ENCODE measurements around the gene YEATS4. TPM values are rescaled to one million over a fixed set of nuclear protein-coding genes. Genes with fewer than 3 reads are reported as not detected.
A peak's percentile ranks its signal among the peaks of the same experiment; 100 is the strongest.

YEATS4 gene
- total and polyA plus RNA-seq, 11 donors, result 4.0 to 45.0 (median 9.9) TPM

DNA sequence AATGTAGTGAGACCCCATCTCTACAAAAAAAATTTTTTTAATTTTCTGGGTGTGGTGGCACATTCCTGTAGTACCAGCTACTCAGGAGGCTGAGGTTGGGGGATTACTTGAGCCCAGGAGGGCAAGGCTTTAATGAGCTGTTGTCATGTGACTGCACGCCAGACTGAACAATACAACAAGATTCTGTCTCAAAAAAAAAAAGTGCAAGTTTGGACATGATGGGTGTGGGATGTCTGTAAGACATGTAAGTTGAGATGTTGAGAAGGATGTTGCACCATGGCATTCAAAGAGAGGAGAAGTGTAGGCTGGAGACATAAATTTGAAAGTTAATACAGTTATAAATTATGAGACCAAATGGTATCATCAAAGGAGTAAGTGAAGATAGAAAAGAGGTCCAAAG lies 23.5 kb downstream of the YEATS4 start:
- WGBS, 4 donors, result 96 to 100% (median 97%) methylated on average over 1 of the region's 1 CpG

DNA sequence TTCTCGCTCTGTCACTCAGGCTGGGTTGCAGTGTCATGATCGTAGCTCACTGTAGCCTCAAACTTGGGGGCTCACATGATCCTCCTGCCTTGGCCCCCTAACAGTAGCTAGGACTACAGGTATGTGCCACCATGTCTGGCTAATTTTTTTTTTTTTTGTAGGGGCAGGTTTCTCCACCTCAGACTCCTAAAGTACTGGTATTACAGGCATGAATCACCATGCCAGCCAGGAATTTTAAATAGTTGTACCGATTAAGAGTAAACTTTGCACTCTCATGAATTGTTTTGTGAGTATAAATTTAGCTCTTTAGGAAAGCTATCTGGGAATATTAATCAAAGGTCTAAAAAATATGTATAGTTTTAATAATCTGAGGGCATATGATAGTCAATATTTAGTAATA lies 25.5 kb downstream of the YEATS4 start:
- no peak for ATAC-seq
- intact Hi-C loops (cut with DNase I), result loop anchor here in 5 of 10 donors (10.0 kb wide), 2 partner anchors 190 to 260 kb away; no protein-coding TSS in a partner anchor
- H3K27ac ChIP-seq, result no peak overlapping the region
- DNase-seq, result no peak
- no peaks in the 10 kb centered on the region for H3K9me3 ChIP-seq
- TF ChIP-seq POLR2A (IDR thresholded peaks at IDR 0.05), result no peak
- TF ChIP-seq, protein P1, sequence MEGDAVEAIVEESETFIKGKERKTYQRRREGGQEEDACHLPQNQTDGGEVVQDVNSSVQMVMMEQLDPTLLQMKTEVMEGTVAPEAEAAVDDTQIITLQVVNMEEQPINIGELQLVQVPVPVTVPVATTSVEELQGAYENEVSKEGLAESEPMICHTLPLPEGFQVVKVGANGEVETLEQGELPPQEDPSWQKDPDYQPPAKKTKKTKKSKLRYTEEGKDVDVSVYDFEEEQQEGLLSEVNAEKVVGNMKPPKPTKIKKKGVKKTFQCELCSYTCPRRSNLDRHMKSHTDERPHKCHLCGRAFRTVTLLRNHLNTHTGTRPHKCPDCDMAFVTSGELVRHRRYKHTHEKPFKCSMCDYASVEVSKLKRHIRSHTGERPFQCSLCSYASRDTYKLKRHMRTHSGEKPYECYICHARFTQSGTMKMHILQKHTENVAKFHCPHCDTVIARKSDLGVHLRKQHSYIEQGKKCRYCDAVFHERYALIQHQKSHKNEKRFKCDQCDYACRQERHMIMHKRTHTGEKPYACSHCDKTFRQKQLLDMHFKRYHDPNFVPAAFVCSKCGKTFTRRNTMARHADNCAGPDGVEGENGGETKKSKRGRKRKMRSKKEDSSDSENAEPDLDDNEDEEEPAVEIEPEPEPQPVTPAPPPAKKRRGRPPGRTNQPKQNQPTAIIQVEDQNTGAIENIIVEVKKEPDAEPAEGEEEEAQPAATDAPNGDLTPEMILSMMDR (IDR thresholded peaks at IDR 0.05), result no peak
- H3K27me3 ChIP-seq, result no peaks in the 10 kb centered on the region
- 76 to 83% (median 82%) methylated on average over 3 of the region's 3 CpGs for WGBS, 4 donors
- H3K36me3 ChIP-seq, result peaks cover 0 to 9% (median 0%) of the 10 kb centered on the region in 9 donors
- H3K4me3 ChIP-seq, result no peak overlapping the region
- no peaks in the 10 kb centered on the region for H3K4me1 ChIP-seq

More for the DNA sequence above, 23.5 kb downstream of the YEATS4 start:
- H3K27ac ChIP-seq, result no peak overlapping the region
- H3K36me3 ChIP-seq, result peaks cover 0 to 20% (median 12%) of the 10 kb centered on the region in 9 donors
- TF ChIP-seq, protein P1 (IDR thresholded peaks at IDR 0.05), result no peak
- no peak for TF ChIP-seq POLR2A (IDR thresholded peaks at IDR 0.05)
- DNase-seq (no peak), ATAC-seq (no peak)
- H3K4me3 ChIP-seq, result no peak overlapping the region
- no peaks in the 10 kb centered on the region for H3K4me1 ChIP-seq
- H3K9me3 ChIP-seq, result no peaks in the 10 kb centered on the region
- H3K27me3 ChIP-seq, result no peaks in the 10 kb centered on the region
- intact Hi-C loops (cut with DNase I), result loop anchor here in 5 of 10 donors (10.0 kb wide), 2 partner anchors 192 to 262 kb away; no protein-coding TSS in a partner anchor

DNA sequence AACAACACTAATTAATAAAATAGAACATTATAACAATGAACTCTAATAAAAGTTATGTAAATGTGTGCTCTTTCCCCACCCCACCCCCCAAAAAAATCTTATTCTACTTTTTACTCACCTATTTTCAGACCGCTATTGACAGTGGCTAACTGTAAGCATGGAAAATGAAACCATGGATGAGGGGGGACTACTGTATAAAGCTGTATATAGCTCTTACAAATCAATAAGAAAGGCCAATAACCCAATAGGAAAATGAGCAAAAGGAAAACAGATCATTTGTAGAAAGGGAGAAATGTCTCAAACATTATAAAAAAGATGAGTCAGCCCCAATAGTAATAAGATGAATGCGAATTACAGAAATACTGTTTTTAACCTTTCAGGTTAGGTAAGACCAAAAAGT lies 27.4 kb downstream of the YEATS4 start:
- 96 to 97% (median 96%) methylated on average over 2 of the region's 2 CpGs for WGBS, 4 donors
- no peak for TF ChIP-seq POLR2A (IDR thresholded peaks at IDR 0.05)
- TF ChIP-seq, protein P1 (IDR thresholded peaks at IDR 0.05), result no peak
- H3K27me3 ChIP-seq, result no peaks in the 10 kb centered on the region
- DNase-seq (no peak), ATAC-seq (no peak)
- no peaks in the 10 kb centered on the region for H3K9me3 ChIP-seq
- no peak overlapping the region for H3K4me3 ChIP-seq
- H3K4me1 ChIP-seq, result no peaks in the 10 kb centered on the region
- peaks cover 0 to 24% (median 15%) of the 10 kb centered on the region in 9 donors for H3K36me3 ChIP-seq
- no peak overlapping the region for H3K27ac ChIP-seq
- intact Hi-C loops (cut with DNase I), result loop anchor here in 5 of 10 donors (10.0 kb wide), 2 partner anchors 188 to 258 kb away; no protein-coding TSS in a partner anchor

DNA sequence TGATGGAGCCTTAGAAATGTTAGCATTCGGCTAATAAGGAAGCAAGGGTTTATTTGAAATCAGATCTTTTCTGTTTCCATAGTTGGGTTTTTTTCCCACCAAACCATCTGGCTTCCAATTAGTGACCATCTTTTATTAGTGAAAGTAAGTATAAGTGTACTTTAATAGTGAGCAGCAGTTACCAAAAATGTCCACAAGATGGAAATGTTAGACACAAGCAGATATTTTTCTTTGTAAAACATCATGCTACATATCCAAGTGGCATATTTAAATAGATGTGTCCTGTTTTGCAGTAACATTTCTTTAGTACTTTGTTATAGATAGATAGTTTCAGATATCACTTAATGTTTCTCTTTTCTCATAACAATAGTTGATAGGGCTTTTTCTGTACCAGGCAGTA lies 28.8 kb downstream of the YEATS4 start:
- intact Hi-C loops (cut with DNase I), result loop anchor here in 5 of 10 donors (10.0 kb wide), 2 partner anchors 186 to 256 kb away; no protein-coding TSS in a partner anchor
- ATAC-seq, result no peak
- 85 to 91% (median 88%) methylated on average over 1 of the region's 1 CpG for WGBS, 4 donors

More for the DNA sequence above, 28.8 kb downstream of the YEATS4 start:
- H3K36me3 ChIP-seq, result peaks cover 0 to 30% (median 14%) of the 10 kb centered on the region in 9 donors
- no peaks in the 10 kb centered on the region for H3K27me3 ChIP-seq
- H3K4me1 ChIP-seq, result no peaks in the 10 kb centered on the region
- no peak overlapping the region for H3K27ac ChIP-seq
- H3K4me3 ChIP-seq, result no peak overlapping the region
- no peak for TF ChIP-seq POLR2A (IDR thresholded peaks at IDR 0.05)
- TF ChIP-seq, protein P1 (IDR thresholded peaks at IDR 0.05), result peak; percentile 37 to 70 (median 56)
- DNase-seq, result no peak
- H3K9me3 ChIP-seq, result no peaks in the 10 kb centered on the region

Data from heart left ventricle (tissue), 16 donors.